ENCODE measurements around the gene WT1.
"Not testable (repeated sequence)": the region's sequence is repeated elsewhere in the genome, so short reads cannot be mapped to it uniquely, and the experiment has no call there.

Gene WT1

GRCh38 chr11:32435511-32435941, at the start of gene WT1:
WT1 (minus strand) TSS chr11:32435539.
- no peak for DNase-seq

GRCh38 chr11:32479291-32479690, 44.0 kb upstream of the WT1 start:
- DNase-seq, result no peak

- DNase-seq, result no peak
Observed at GRCh38 chr11:32478277-32478731, 43.0 kb upstream of the WT1 start.

GRCh38 chr11:32473282-32473909, 38.1 kb upstream of the WT1 start:
- no peak for DNase-seq

- DNase-seq, result no peak
Observed at GRCh38 chr11:32472226-32472625, 36.9 kb upstream of the WT1 start.

GRCh38 chr11:32471544-32471943, 36.2 kb upstream of the WT1 start:
- not testable (repeated sequence) for DNase-seq

GRCh38 chr11:32469791-32470190, 34.5 kb upstream of the WT1 start:
- DNase-seq, result no peak

- DNase-seq, result no peak
Observed at GRCh38 chr11:32466279-32466915, 31.1 kb upstream of the WT1 start.

GRCh38 chr11:32464078-32464477, 28.7 kb upstream of the WT1 start:
- DNase-seq, result no peak

GRCh38 chr11:32462011-32462690, 26.8 kb upstream of the WT1 start:
- no peak for DNase-seq

GRCh38 chr11:32456864-32457263, 21.5 kb upstream of the WT1 start:
- DNase-seq, result no peak

GRCh38 chr11:32454993-32455392, 19.7 kb upstream of the WT1 start:
- no peak for DNase-seq

- no peak for DNase-seq
Observed at GRCh38 chr11:32451808-32452207, 16.5 kb upstream of the WT1 start.

GRCh38 chr11:32450372-32450771, 15.0 kb upstream of the WT1 start:
- no peak for DNase-seq

- DNase-seq, result peak; percentile 3
Observed at GRCh38 chr11:32448232-32448631, 12.9 kb upstream of the WT1 start.

GRCh38 chr11:32447252-32447651, 11.9 kb upstream of the WT1 start:
- DNase-seq, result no peak

- DNase-seq, result no peak
Observed at GRCh38 chr11:32446227-32446626, 10.9 kb upstream of the WT1 start.

- DNase-seq, result no peak
Observed at GRCh38 chr11:32444186-32444585, 8.8 kb upstream of the WT1 start.

- DNase-seq, result no peak
Observed at GRCh38 chr11:32440916-32441315, 5.6 kb upstream of the WT1 start.

GRCh38 chr11:32440312-32440908, 5.1 kb upstream of the WT1 start:
- no peak for DNase-seq

GRCh38 chr11:32439501-32440210, 4.3 kb upstream of the WT1 start:
- no peak for DNase-seq

- DNase-seq, result no peak
Observed at GRCh38 chr11:32438866-32439489, 3.6 kb upstream of the WT1 start.
